G401 (cell line): ENCODE data around the gene GOLGA8K. TPM values are rescaled to one million over a fixed set of nuclear protein-coding genes. Genes with fewer than 3 reads are reported as not detected.
"Not testable (repeated sequence)": the region's sequence is repeated elsewhere in the genome, so short reads cannot be mapped to it uniquely, and the experiment has no call there.

Experiments
- DNase-seq: peaks from one replicate; pipeline ENCODE4 v3.0.0-alpha.2; 2015; ENCODE audit warnings: low spot score
- in situ Hi-C: cut with HindIII; loops from 2 replicates; pipeline ENCODE4 v1.10.0; 2016; ENCODE audit warnings: low sequenced_read_pairs, mixed read lengths
- total RNA-seq: library from RNA; depleted of rRNA; stranded (reverse); fragments of >200 nt; shearing (Covaris generic); gene quantifications from 2 replicates; pipeline ENCODE4 v1.2.3, GENCODE V29; 2014; rRNA removed

Gene GOLGA8K
- not detected in 2 replicates for total RNA-seq

- in situ Hi-C loops, DNase-seq: not testable (repeated sequence)
Observed at GRCh38 chr15:32403192-32403591, at the start of gene GOLGA8K. GOLGA8K (minus strand) TSS chr15:32403292; CDS start chr15:32403194, 98 bp downstream.

GRCh38 chr15:32440445-32440977, 37.4 kb upstream of the GOLGA8K start:
- DNase-seq, in situ Hi-C loops: not testable (repeated sequence)

- DNase-seq, in situ Hi-C loops: not testable (repeated sequence)
Observed at GRCh38 chr15:32434102-32434963, 31.2 kb upstream of the GOLGA8K start.

- in situ Hi-C loops, result not testable (repeated sequence)
Observed at GRCh38 chr15:32427635-32428034, 24.5 kb upstream of the GOLGA8K start.

GRCh38 chr15:32426511-32426910, 23.4 kb upstream of the GOLGA8K start:
- DNase-seq, in situ Hi-C loops: not testable (repeated sequence)

More at GRCh38 chr15:32427635-32428034, 24.5 kb upstream of the GOLGA8K start:
- DNase-seq, result not testable (repeated sequence)

GRCh38 chr15:32407903-32408302, 4.8 kb upstream of the GOLGA8K start:
- in situ Hi-C loops, DNase-seq: not testable (repeated sequence)

- in situ Hi-C loops, DNase-seq: not testable (repeated sequence)
Observed at GRCh38 chr15:32396522-32396921, 6.6 kb downstream of the GOLGA8K start.

GRCh38 chr15:32394745-32395144, 8.3 kb downstream of the GOLGA8K start:
- DNase-seq, in situ Hi-C loops: not testable (repeated sequence)

- in situ Hi-C loops, DNase-seq: not testable (repeated sequence)
Observed at GRCh38 chr15:32388050-32388648, 14.9 kb downstream of the GOLGA8K start.

GRCh38 chr15:32385823-32386495, 17.1 kb downstream of the GOLGA8K start:
- DNase-seq, in situ Hi-C loops: not testable (repeated sequence)

- DNase-seq, in situ Hi-C loops: not testable (repeated sequence)
Observed at GRCh38 chr15:32374185-32374584, 28.9 kb downstream of the GOLGA8K start.

GRCh38 chr15:32373707-32374106, 29.4 kb downstream of the GOLGA8K start:
- in situ Hi-C loops, DNase-seq: not testable (repeated sequence)

- in situ Hi-C loops, DNase-seq: not testable (repeated sequence)
Observed at GRCh38 chr15:32372075-32372474, 31.0 kb downstream of the GOLGA8K start.

GRCh38 chr15:32370526-32370925, 32.6 kb downstream of the GOLGA8K start:
- DNase-seq, in situ Hi-C loops: not testable (repeated sequence)

- in situ Hi-C loops, DNase-seq: not testable (repeated sequence)
Observed at GRCh38 chr15:32370064-32370463, 33.0 kb downstream of the GOLGA8K start.

GRCh38 chr15:32366492-32366891, 36.6 kb downstream of the GOLGA8K start:
- in situ Hi-C loops, DNase-seq: not testable (repeated sequence)

- in situ Hi-C loops, DNase-seq: not testable (repeated sequence)
Observed at GRCh38 chr15:32365955-32366354, 37.1 kb downstream of the GOLGA8K start.

GRCh38 chr15:32364944-32365343, 38.1 kb downstream of the GOLGA8K start:
- in situ Hi-C loops, DNase-seq: not testable (repeated sequence)

GRCh38 chr15:32363449-32363848, 39.6 kb downstream of the GOLGA8K start:
- in situ Hi-C loops, DNase-seq: not testable (repeated sequence)
